Measurements from ENCODE around the gene GH1. TPM values are rescaled to one million over a fixed set of nuclear protein-coding genes. Genes with fewer than 3 reads are reported as not detected.

Gene GH1
- total and polyA plus RNA-seq, 4 donors = not detected

- TF ChIP-seq FOXA2 (IDR thresholded peaks at IDR 0.05) (no peak), SP1 (IDR thresholded peaks at IDR 0.05) (no peak), ZBTB33 (IDR thresholded peaks at IDR 0.05) (no peak), TAF1 (conservative IDR thresholded peaks at IDR 0.05) (no peak), YY1 (IDR thresholded peaks at IDR 0.05) (no peak), HNF4A (conservative IDR thresholded peaks at IDR 0.05) (no peak), JUND (IDR thresholded peaks at IDR 0.05) (no peak), GABPA (IDR thresholded peaks at IDR 0.05 in 1 of 2, conservative IDR thresholded peaks at IDR 0.05 in 1 of 2) (no peak), RAD21 (IDR thresholded peaks at IDR 0.05) (no peak), FOXA1 (IDR thresholded peaks at IDR 0.05) (no peak), MAX (IDR thresholded peaks at IDR 0.05) (no peak), CTCF (IDR thresholded peaks at IDR 0.05; ENCODE audit: low read depth, low read length, missing input control) (no peak), HNF4G (IDR thresholded peaks at IDR 0.05) (no peak), RXRA (IDR thresholded peaks at IDR 0.05) (no peak), NR2F2 (IDR thresholded peaks at IDR 0.05) (no peak), EGR1 (IDR thresholded peaks at IDR 0.05; ENCODE audit: low read depth in 2 of 2) (no peak), ATF3 (IDR thresholded peaks at IDR 0.05) (no peak), REST (IDR thresholded peaks at IDR 0.05) (no peak)
- no peak overlapping the region for H3K4me3 ChIP-seq (ENCODE audit: low read depth in 1 of 3, low read length in 3 of 3)
- peaks cover 0 to 4% (median 0%) of the 10 kb centered on the region in 4 donors for H3K4me1 ChIP-seq (ENCODE audit: control insufficient read depth in 4 of 4, insufficient read depth in 4 of 4, low read length in 3 of 4)
- no peak overlapping the region for H3K27ac ChIP-seq (ENCODE audit: low read depth in 1 of 2, low read length in 2 of 2)
- 94% methylated on average over 21 of the region's 21 CpGs for WGBS
- H3K9ac ChIP-seq (ENCODE audit: low read depth in 1 of 2, low read length in 2 of 2) = no peak overlapping the region
- no peaks in the 10 kb centered on the region for H3K27me3 ChIP-seq (ENCODE audit: control insufficient read depth in 4 of 4, insufficient read depth in 4 of 4, low read length in 3 of 4)
- H3K9me3 ChIP-seq (ENCODE audit: control insufficient read depth in 4 of 4, low read length in 3 of 4) = no peaks in the 10 kb centered on the region
- no peaks in the 10 kb centered on the region for H3K36me3 ChIP-seq (ENCODE audit: control insufficient read depth in 4 of 4, insufficient read depth in 3 of 4, low read depth in 1 of 4, low read length in 3 of 4)
- no peak for DNase-seq (ENCODE audit: low spot score)
Observed at GRCh38 chr17:63942309-63942985, 23.8 kb upstream of the GH1 start.
